22Rv1 (cell line): ENCODE results near the gene SCN5A.

Source experiments
- CTCF ChIP-seq: fragments of 450-650 bp; IDR thresholded peaks from 2 replicates; pipeline ENCODE4 v1.5.1; 2017; ENCODE audit warnings: mild to moderate bottlenecking
- ZFX ChIP-seq: fragments of 450-650 bp; IDR thresholded peaks from 2 replicates; pipeline ENCODE4 v1.6.1; 2017; ENCODE audit warnings: antibody characterized with exemption, borderline replicate concordance

- TF ChIP-seq CTCF (no peak), ZFX (no peak)
Observed at GRCh38 chr3:38687321-38687720, 37.8 kb upstream of the SCN5A start.
